WTC11 (cell line): ENCODE measurements around the gene GLI1. TPM values are rescaled to one million over a fixed set of nuclear protein-coding genes. Genes with fewer than 3 reads are reported as not detected.

Experiments used
- ATAC-seq: fragments of 200-7000 bp; cut with Tn5 transposase; 2 replicates; pipeline ENCODE4 v1.10.0; 2021; ENCODE audit warnings: mild to moderate bottlenecking, moderate library complexity
- CTCF ChIA-PET: fragments of 300-600 bp; sonication (Branson Sonifier 250); formaldehyde crosslinking; loops from one replicate; lab custom pipeline; 2021; ENCODE audit warnings: antibody characterized with exemption; lab: Charles Lee
- POLR2A ChIA-PET: fragments of 350-600 bp; sonication (Branson Sonifier 250); formaldehyde crosslinking; loops from one replicate; lab custom pipeline; 2021; ENCODE audit warnings: antibody characterized with exemption; lab: Charles Lee
- DNase-seq: peaks from one replicate; pipeline ENCODE4 v3.0.0; 2021; ENCODE audit warnings: low spot score
- H3K27ac Mint-ChIP-seq: 2 replicates; pipeline ENCODE4 v1.8.0; 2021; ENCODE audit warnings: mixed read lengths
- H3K27me3 Mint-ChIP-seq: 2 replicates; pipeline ENCODE4 v1.8.0; 2021; ENCODE audit warnings: low read depth, mild to moderate bottlenecking, moderate library complexity, mixed read lengths
- H3K36me3 Mint-ChIP-seq: 2 replicates; pipeline ENCODE4 v1.8.0; 2021; ENCODE audit warnings: mixed read lengths
- H3K4me1 Mint-ChIP-seq: 2 replicates; pipeline ENCODE4 v1.8.0; 2022; ENCODE audit warnings: mixed read lengths
- H3K4me3 Mint-ChIP-seq: 2 replicates; pipeline ENCODE4 v1.8.0; 2021; ENCODE audit warnings: mild to moderate bottlenecking, moderate library complexity, mixed read lengths
- H3K9me3 Mint-ChIP-seq: 2 replicates; pipeline ENCODE4 v1.8.0; 2021; ENCODE audit warnings: mixed read lengths
- FOXJ3 ChIP-seq: sonication (generic); formaldehyde crosslinking; IDR thresholded peaks from 2 replicates; pipeline ENCODE4 v1.9.0; 2021; ENCODE audit warnings: missing genetic modification reagents, mild to moderate bottlenecking, borderline replicate concordance
- GABPB1 ChIP-seq: sonication (generic); formaldehyde crosslinking; IDR thresholded peaks from 2 replicates; pipeline ENCODE4 v1.8.1; 2023; ENCODE audit warnings: mild to moderate bottlenecking, missing genetic modification reagents
- KAT7 ChIP-seq: sonication (generic); formaldehyde crosslinking; IDR thresholded peaks from 2 replicates; pipeline ENCODE4 v1.8.1; 2023; ENCODE audit warnings: missing genetic modification reagents, mild to moderate bottlenecking, borderline replicate concordance
- MXD4 ChIP-seq: fragments of 250-450 bp; sonication (Bioruptor Pico); IDR thresholded peaks from 2 replicates; pipeline ENCODE4 v1.8.0; 2021; ENCODE audit warnings: mild to moderate bottlenecking, moderate library complexity, borderline replicate concordance
- NFYB ChIP-seq: sonication (generic); formaldehyde crosslinking; conservative IDR thresholded peaks from 2 replicates; pipeline ENCODE4 v1.8.0; 2022; ENCODE audit warnings: low read depth, missing genetic modification reagents
- SMAD4 ChIP-seq: sonication (generic); formaldehyde crosslinking; IDR thresholded peaks from 2 replicates; pipeline ENCODE4 v1.8.0; 2022; ENCODE audit warnings: mild to moderate bottlenecking, missing genetic modification reagents
- ZBTB21 ChIP-seq: sonication (generic); formaldehyde crosslinking; IDR thresholded peaks from 2 replicates; pipeline ENCODE4 v1.8.1; 2023; ENCODE audit warnings: mild to moderate bottlenecking, missing genetic modification reagents, borderline replicate concordance
- ZNF138 ChIP-seq: sonication (generic); formaldehyde crosslinking; conservative IDR thresholded peaks from 2 replicates; pipeline ENCODE4 v1.8.1; 2022; ENCODE audit warnings: mild to moderate bottlenecking, moderate library complexity, missing genetic modification reagents
- ZNF263 ChIP-seq: sonication (generic); formaldehyde crosslinking; IDR thresholded peaks from 2 replicates; pipeline ENCODE4 v1.8.1; 2022; ENCODE audit warnings: low read depth, mild to moderate bottlenecking, moderate library complexity, missing genetic modification reagents
- total RNA-seq: library from RNA; stranded (reverse); gene quantifications from 3 replicates; pipeline ENCODE4 v1.2.3, GENCODE V29; 2021
- TF ChIP-seq, protein P1 (sequence below): sonication (generic); formaldehyde crosslinking; IDR thresholded peaks from 2 replicates; pipeline ENCODE4 v1.8.1; 2022; ENCODE audit warnings: low read depth, mild to moderate bottlenecking, moderate library complexity, missing genetic modification reagents, borderline replicate concordance
- TF ChIP-seq, protein P2 (sequence below): sonication (generic); formaldehyde crosslinking; IDR thresholded peaks from 2 replicates; pipeline ENCODE4 v1.8.1; 2022; ENCODE audit warnings: mild to moderate bottlenecking, moderate library complexity, missing genetic modification reagents
- TF ChIP-seq, protein P3 (sequence below): fragments of 250-450 bp; sonication (Bioruptor Pico); IDR thresholded peaks from 2 replicates; pipeline ENCODE4 v2.1.2; 2022; ENCODE audit warnings: mild to moderate bottlenecking, moderate library complexity
- TF ChIP-seq, protein P4 (sequence below): fragments of 250-450 bp; sonication (Bioruptor Pico); IDR thresholded peaks from 2 replicates; pipeline ENCODE4 v1.9.0; 2021; ENCODE audit warnings: mild to moderate bottlenecking, borderline replicate concordance
- TF ChIP-seq, protein P5 (sequence below): sonication (generic); formaldehyde crosslinking; conservative IDR thresholded peaks from 2 replicates; pipeline ENCODE4 v1.8.1; 2023; ENCODE audit warnings: mild to moderate bottlenecking, low read depth, missing genetic modification reagents, moderate library complexity
- TF ChIP-seq, protein P6 (sequence below): sonication (generic); formaldehyde crosslinking; IDR thresholded peaks from 2 replicates; pipeline ENCODE4 v1.8.1; 2023; ENCODE audit warnings: mild to moderate bottlenecking, moderate library complexity, missing genetic modification reagents

GLI1 gene
- total RNA-seq, 1 experiment from 2014 or later: 16.2 TPM

DNA sequence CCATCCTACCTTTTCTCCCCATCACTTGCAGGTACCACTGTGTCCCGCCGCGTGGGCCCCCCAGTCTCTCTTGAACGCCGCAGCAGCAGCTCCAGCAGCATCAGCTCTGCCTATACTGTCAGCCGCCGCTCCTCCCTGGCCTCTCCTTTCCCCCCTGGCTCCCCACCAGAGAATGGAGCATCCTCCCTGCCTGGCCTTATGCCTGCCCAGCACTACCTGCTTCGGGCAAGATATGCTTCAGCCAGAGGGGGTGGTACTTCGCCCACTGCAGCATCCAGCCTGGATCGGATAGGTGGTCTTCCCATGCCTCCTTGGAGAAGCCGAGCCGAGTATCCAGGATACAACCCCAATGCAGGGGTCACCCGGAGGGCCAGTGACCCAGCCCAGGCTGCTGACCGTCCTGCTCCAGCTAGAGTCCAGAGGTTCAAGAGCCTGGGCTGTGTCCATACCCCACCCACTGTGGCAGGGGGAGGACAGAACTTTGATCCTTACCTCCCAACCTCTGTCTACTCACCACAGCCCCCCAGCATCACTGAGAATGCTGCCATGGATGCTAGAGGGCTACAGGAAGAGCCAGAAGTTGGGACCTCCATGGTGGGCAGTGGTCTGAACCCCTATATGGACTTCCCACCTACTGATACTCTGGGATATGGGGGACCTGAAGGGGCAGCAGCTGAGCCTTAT is 10.8 kb downstream of the GLI1 start (continued):
- TF ChIP-seq, protein P1, sequence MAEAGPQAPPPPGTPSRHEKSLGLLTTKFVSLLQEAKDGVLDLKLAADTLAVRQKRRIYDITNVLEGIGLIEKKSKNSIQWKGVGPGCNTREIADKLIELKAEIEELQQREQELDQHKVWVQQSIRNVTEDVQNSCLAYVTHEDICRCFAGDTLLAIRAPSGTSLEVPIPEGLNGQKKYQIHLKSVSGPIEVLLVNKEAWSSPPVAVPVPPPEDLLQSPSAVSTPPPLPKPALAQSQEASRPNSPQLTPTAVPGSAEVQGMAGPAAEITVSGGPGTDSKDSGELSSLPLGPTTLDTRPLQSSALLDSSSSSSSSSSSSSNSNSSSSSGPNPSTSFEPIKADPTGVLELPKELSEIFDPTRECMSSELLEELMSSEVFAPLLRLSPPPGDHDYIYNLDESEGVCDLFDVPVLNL (CRISPR knock-in tag): no peak
- TF ChIP-seq, protein P2, sequence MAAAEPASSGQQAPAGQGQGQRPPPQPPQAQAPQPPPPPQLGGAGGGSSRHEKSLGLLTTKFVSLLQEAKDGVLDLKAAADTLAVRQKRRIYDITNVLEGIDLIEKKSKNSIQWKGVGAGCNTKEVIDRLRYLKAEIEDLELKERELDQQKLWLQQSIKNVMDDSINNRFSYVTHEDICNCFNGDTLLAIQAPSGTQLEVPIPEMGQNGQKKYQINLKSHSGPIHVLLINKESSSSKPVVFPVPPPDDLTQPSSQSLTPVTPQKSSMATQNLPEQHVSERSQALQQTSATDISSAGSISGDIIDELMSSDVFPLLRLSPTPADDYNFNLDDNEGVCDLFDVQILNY (CRISPR knock-in tag): no peak
- TF ChIP-seq ZNF138 (CRISPR knock-in tag): no peak
- TF ChIP-seq, protein P3, sequence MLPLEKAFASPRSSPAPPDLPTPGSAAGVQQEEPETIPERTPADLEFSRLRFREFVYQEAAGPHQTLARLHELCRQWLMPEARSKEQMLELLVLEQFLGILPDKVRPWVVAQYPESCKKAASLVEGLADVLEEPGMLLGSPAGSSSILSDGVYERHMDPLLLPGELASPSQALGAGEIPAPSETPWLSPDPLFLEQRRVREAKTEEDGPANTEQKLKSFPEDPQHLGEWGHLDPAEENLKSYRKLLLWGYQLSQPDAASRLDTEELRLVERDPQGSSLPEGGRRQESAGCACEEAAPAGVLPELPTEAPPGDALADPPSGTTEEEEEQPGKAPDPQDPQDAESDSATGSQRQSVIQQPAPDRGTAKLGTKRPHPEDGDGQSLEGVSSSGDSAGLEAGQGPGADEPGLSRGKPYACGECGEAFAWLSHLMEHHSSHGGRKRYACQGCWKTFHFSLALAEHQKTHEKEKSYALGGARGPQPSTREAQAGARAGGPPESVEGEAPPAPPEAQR (CRISPR knock-in tag): no peak
- TF ChIP-seq, protein P4, sequence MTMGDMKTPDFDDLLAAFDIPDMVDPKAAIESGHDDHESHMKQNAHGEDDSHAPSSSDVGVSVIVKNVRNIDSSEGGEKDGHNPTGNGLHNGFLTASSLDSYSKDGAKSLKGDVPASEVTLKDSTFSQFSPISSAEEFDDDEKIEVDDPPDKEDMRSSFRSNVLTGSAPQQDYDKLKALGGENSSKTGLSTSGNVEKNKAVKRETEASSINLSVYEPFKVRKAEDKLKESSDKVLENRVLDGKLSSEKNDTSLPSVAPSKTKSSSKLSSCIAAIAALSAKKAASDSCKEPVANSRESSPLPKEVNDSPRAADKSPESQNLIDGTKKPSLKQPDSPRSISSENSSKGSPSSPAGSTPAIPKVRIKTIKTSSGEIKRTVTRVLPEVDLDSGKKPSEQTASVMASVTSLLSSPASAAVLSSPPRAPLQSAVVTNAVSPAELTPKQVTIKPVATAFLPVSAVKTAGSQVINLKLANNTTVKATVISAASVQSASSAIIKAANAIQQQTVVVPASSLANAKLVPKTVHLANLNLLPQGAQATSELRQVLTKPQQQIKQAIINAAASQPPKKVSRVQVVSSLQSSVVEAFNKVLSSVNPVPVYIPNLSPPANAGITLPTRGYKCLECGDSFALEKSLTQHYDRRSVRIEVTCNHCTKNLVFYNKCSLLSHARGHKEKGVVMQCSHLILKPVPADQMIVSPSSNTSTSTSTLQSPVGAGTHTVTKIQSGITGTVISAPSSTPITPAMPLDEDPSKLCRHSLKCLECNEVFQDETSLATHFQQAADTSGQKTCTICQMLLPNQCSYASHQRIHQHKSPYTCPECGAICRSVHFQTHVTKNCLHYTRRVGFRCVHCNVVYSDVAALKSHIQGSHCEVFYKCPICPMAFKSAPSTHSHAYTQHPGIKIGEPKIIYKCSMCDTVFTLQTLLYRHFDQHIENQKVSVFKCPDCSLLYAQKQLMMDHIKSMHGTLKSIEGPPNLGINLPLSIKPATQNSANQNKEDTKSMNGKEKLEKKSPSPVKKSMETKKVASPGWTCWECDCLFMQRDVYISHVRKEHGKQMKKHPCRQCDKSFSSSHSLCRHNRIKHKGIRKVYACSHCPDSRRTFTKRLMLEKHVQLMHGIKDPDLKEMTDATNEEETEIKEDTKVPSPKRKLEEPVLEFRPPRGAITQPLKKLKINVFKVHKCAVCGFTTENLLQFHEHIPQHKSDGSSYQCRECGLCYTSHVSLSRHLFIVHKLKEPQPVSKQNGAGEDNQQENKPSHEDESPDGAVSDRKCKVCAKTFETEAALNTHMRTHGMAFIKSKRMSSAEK: no peak
- no peak for TF ChIP-seq MXD4 (CRISPR knock-in tag)
- TF ChIP-seq SMAD4: no peak
- TF ChIP-seq, protein P5, sequence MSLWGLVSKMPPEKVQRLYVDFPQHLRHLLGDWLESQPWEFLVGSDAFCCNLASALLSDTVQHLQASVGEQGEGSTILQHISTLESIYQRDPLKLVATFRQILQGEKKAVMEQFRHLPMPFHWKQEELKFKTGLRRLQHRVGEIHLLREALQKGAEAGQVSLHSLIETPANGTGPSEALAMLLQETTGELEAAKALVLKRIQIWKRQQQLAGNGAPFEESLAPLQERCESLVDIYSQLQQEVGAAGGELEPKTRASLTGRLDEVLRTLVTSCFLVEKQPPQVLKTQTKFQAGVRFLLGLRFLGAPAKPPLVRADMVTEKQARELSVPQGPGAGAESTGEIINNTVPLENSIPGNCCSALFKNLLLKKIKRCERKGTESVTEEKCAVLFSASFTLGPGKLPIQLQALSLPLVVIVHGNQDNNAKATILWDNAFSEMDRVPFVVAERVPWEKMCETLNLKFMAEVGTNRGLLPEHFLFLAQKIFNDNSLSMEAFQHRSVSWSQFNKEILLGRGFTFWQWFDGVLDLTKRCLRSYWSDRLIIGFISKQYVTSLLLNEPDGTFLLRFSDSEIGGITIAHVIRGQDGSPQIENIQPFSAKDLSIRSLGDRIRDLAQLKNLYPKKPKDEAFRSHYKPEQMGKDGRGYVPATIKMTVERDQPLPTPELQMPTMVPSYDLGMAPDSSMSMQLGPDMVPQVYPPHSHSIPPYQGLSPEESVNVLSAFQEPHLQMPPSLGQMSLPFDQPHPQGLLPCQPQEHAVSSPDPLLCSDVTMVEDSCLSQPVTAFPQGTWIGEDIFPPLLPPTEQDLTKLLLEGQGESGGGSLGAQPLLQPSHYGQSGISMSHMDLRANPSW: no peak

DNA sequence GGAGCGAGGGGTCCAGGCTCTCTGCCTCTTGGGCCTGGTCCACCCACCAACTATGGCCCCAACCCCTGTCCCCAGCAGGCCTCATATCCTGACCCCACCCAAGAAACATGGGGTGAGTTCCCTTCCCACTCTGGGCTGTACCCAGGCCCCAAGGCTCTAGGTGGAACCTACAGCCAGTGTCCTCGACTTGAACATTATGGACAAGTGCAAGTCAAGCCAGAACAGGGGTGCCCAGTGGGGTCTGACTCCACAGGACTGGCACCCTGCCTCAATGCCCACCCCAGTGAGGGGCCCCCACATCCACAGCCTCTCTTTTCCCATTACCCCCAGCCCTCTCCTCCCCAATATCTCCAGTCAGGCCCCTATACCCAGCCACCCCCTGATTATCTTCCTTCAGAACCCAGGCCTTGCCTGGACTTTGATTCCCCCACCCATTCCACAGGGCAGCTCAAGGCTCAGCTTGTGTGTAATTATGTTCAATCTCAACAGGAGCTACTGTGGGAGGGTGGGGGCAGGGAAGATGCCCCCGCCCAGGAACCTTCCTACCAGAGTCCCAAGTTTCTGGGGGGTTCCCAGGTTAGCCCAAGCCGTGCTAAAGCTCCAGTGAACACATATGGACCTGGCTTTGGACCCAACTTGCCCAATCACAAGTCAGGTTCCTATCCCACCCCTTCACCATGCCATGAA is 11.5 kb downstream of the GLI1 start:
- DNase-seq: no peak
- no peak for ATAC-seq
- no peak overlapping the region for H3K4me3 Mint-ChIP-seq
- H3K4me1 Mint-ChIP-seq: peaks cover 7% of the 10 kb centered on the region
- TF ChIP-seq NFYB (CRISPR knock-in tag) (no peak), FOXJ3 (CRISPR knock-in tag) (no peak), ZNF263 (CRISPR knock-in tag) (no peak), GABPB1 (CRISPR knock-in tag) (no peak), KAT7 (CRISPR knock-in tag) (no peak), ZBTB21 (CRISPR knock-in tag) (no peak)
- TF ChIP-seq, protein P6, sequence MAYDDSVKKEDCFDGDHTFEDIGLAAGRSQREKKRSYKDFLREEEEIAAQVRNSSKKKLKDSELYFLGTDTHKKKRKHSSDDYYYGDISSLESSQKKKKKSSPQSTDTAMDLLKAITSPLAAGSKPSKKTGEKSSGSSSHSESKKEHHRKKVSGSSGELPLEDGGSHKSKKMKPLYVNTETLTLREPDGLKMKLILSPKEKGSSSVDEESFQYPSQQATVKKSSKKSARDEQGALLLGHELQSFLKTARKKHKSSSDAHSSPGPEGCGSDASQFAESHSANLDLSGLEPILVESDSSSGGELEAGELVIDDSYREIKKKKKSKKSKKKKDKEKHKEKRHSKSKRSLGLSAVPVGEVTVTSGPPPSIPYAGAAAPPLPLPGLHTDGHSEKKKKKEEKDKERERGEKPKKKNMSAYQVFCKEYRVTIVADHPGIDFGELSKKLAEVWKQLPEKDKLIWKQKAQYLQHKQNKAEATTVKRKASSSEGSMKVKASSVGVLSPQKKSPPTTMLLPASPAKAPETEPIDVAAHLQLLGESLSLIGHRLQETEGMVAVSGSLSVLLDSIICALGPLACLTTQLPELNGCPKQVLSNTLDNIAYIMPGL (CRISPR knock-in tag): no peak
- ChIA-PET CTCF (interaction anchor here (1.9 to 2.0 kb wide), 2 partner anchors 9 to 12 kb away, joined by 4 read pairs; no protein-coding TSS in a partner anchor), POLR2A (interaction anchor here (1.4 kb wide), 1 partner anchor 12 kb away, joined by 5 read pairs; no protein-coding TSS in a partner anchor)
- peaks cover 52% of the 10 kb centered on the region for H3K27me3 Mint-ChIP-seq
- H3K27ac Mint-ChIP-seq: no peak overlapping the region
- no peaks in the 10 kb centered on the region for H3K36me3 Mint-ChIP-seq
- H3K9me3 Mint-ChIP-seq: no peaks in the 10 kb centered on the region
